CD4-positive, alpha-beta T cell treated with Interleukin-4 for 1 hour (primary cell): ENCODE data around the gene HDAC11.
"Not testable (repeated sequence)": the region's sequence is repeated elsewhere in the genome, so short reads cannot be mapped to it uniquely, and the experiment has no call there.

ENCODE experiments used
- DNase-seq, 2 donors: peaks; one replicate each; pipeline ENCODE4 v3.0.0-alpha.2; 2020 to 2022

Gene HDAC11

GRCh38 chr3:13508496-13508895 is 28.4 kb downstream of the HDAC11 start:
- no peak for DNase-seq

GRCh38 chr3:13509059-13509815 is 29.1 kb downstream of the HDAC11 start:
- DNase-seq = no peak

GRCh38 chr3:13509816-13510192 is 29.7 kb downstream of the HDAC11 start:
- DNase-seq = no peak

- DNase-seq = no peak
Measured at GRCh38 chr3:13512451-13512850, 32.3 kb downstream of the HDAC11 start.

- DNase-seq = no peak
Measured at GRCh38 chr3:13513051-13513912, 33.2 kb downstream of the HDAC11 start.

GRCh38 chr3:13513913-13514517 is 33.9 kb downstream of the HDAC11 start:
- no peak for DNase-seq

GRCh38 chr3:13514639-13515435 is 34.7 kb downstream of the HDAC11 start:
- DNase-seq = no peak

- no peak for DNase-seq
Measured at GRCh38 chr3:13515786-13516759, 36.0 kb downstream of the HDAC11 start.

- no peak for DNase-seq
Measured at GRCh38 chr3:13516760-13517135, 36.6 kb downstream of the HDAC11 start.

- no peak for DNase-seq
Measured at GRCh38 chr3:13517253-13517977, 37.3 kb downstream of the HDAC11 start.

- DNase-seq = no peak
Measured at GRCh38 chr3:13518516-13518953, 38.4 kb downstream of the HDAC11 start.

GRCh38 chr3:13519006-13519791 is 39.1 kb downstream of the HDAC11 start:
- DNase-seq = no peak

GRCh38 chr3:13520326-13520880 is 40.3 kb downstream of the HDAC11 start:
- DNase-seq = no peak

- DNase-seq = no peak
Measured at GRCh38 chr3:13521309-13521708, 41.2 kb downstream of the HDAC11 start.

GRCh38 chr3:13521749-13522148 is 41.6 kb downstream of the HDAC11 start:
- not testable (repeated sequence) for DNase-seq

GRCh38 chr3:13522236-13522635 is 42.1 kb downstream of the HDAC11 start:
- DNase-seq = no peak

- DNase-seq = no peak
Measured at GRCh38 chr3:13524979-13525669, 45.0 kb downstream of the HDAC11 start.

- DNase-seq = no peak
Measured at GRCh38 chr3:13525827-13526625, 45.9 kb downstream of the HDAC11 start.
